Mesenchymal stem cell (in vitro differentiated cells and primary cell): Measurements from ENCODE around the gene TMEM50A.
"Not testable (repeated sequence)": the region's sequence is repeated elsewhere in the genome, so short reads cannot be mapped to it uniquely, and the experiment has no call there.

Experiments
- DNase-seq: peaks from one replicate; pipeline ENCODE4 v3.0.0-alpha.2; 2013
- H2AFZ ChIP-seq: one replicate; pipeline ENCODE4 v1.6.1; 2013; ENCODE audit warnings: low read depth, mild to moderate bottlenecking, control low read depth, inconsistent platforms, low read length, moderate library complexity
- H2AK5ac ChIP-seq: 2 replicates; pipeline ENCODE4 v1.6.1; 2013; ENCODE audit warnings: low read length, moderate library complexity, mild to moderate bottlenecking, inconsistent platforms; ENCODE audit not compliant: severe bottlenecking
- H2BK120ac ChIP-seq: one replicate; pipeline ENCODE4 v1.6.1; 2013; ENCODE audit warnings: low read depth, mild to moderate bottlenecking, inconsistent platforms, low read length, moderate library complexity
- H2BK12ac ChIP-seq, 2 experiments: one replicate each; pipeline ENCODE4 v1.6.1; 2013; ENCODE audit warnings: inconsistent platforms in 2 of 2, low read length in 2 of 2, mild to moderate bottlenecking in 2 of 2, moderate library complexity in 2 of 2, control low read depth in 1 of 2
- H2BK15ac ChIP-seq: one replicate; pipeline ENCODE4 v1.6.1; 2013; ENCODE audit warnings: mild to moderate bottlenecking, low read depth, inconsistent platforms; ENCODE audit not compliant: poor library complexity, severe bottlenecking
- H2BK5ac ChIP-seq: 2 replicates; pipeline ENCODE4 v1.6.1; 2013; ENCODE audit warnings: low read depth, mild to moderate bottlenecking, low read length, control low read depth, inconsistent platforms; ENCODE audit not compliant: poor library complexity, severe bottlenecking
- H3K14ac ChIP-seq, 2 experiments: one replicate each; pipeline ENCODE4 v1.6.1; 2013; ENCODE audit warnings: inconsistent platforms in 2 of 2, low read length in 2 of 2, control low read depth in 1 of 2, mild to moderate bottlenecking in 1 of 2, moderate library complexity in 1 of 2
- H3K18ac ChIP-seq, 2 experiments: one replicate each; pipeline ENCODE4 v1.6.1; 2013; ENCODE audit warnings: inconsistent platforms in 2 of 2, low read length in 2 of 2, control low read depth in 1 of 2, low read depth in 1 of 2, mild to moderate bottlenecking in 1 of 2
- H3K23ac ChIP-seq, 2 experiments: one replicate each; pipeline ENCODE4 v1.6.1; 2013; ENCODE audit warnings: inconsistent platforms in 2 of 2, low read length in 2 of 2, mild to moderate bottlenecking in 2 of 2, moderate library complexity in 2 of 2, control low read depth in 1 of 2
- H3K27ac ChIP-seq: 2 replicates; pipeline ENCODE4 v1.5.1; 2013; ENCODE audit warnings: mild to moderate bottlenecking, moderate library complexity, low read length, control low read depth, inconsistent platforms; ENCODE audit not compliant: poor library complexity, severe bottlenecking
- H3K27me3 ChIP-seq, 2 experiments: 2 replicates each; pipeline versions ENCODE4 v1.6.1 to v1.7.0; 2013; ENCODE audit warnings: low read length in 2 of 2, mild to moderate bottlenecking in 2 of 2, moderate library complexity in 2 of 2, control low read depth in 1 of 2, inconsistent platforms in 1 of 2; ENCODE audit not compliant: control insufficient read depth in 1 of 2, insufficient read depth in 1 of 2
- H3K36me3 ChIP-seq, 2 experiments: 2 replicates each; pipeline versions ENCODE4 v1.6.1 to v1.7.0; 2013; ENCODE audit warnings: low read length in 2 of 2, control low read depth in 1 of 2, inconsistent platforms in 1 of 2, low read depth in 1 of 2, mild to moderate bottlenecking in 1 of 2; ENCODE audit not compliant: insufficient read depth in 2 of 2, control insufficient read depth in 1 of 2
- H3K4ac ChIP-seq, 2 experiments: one replicate each; pipeline ENCODE4 v1.6.1; 2013; ENCODE audit warnings: inconsistent platforms in 2 of 2, low read length in 2 of 2, mild to moderate bottlenecking in 2 of 2, moderate library complexity in 2 of 2, control low read depth in 1 of 2, low read depth in 1 of 2
- H3K4me1 ChIP-seq: 2 replicates; pipeline ENCODE4 v1.6.1; 2013; ENCODE audit warnings: low read depth, low read length, control low read depth; ENCODE audit not compliant: control insufficient read depth, insufficient read depth
- H3K4me2 ChIP-seq: 2 replicates; pipeline ENCODE4 v1.6.1; 2013; ENCODE audit warnings: low read length, mild to moderate bottlenecking, inconsistent platforms; ENCODE audit not compliant: poor library complexity, severe bottlenecking
- H3K4me3 ChIP-seq, 2 experiments: 2 replicates each; pipeline versions ENCODE4 v1.5.1 to v1.7.0; 2013; ENCODE audit warnings: low read length in 2 of 2, mild to moderate bottlenecking in 2 of 2, control low read depth in 1 of 2, low read depth in 1 of 2; ENCODE audit not compliant: insufficient read depth in 1 of 2
- H3K79me1 ChIP-seq: replicated peaks from 2 replicates; pipeline ENCODE4 v1.6.1; 2013; ENCODE audit warnings: mild to moderate bottlenecking, control low read depth, low read length, inconsistent platforms; ENCODE audit not compliant: poor library complexity, severe bottlenecking
- H3K9ac ChIP-seq: 2 replicates; pipeline ENCODE4 v1.7.0; 2013; ENCODE audit warnings: mild to moderate bottlenecking, low read length, moderate library complexity
- H3K9me3 ChIP-seq: 2 replicates; pipeline ENCODE4 v1.7.0; 2013; ENCODE audit warnings: mild to moderate bottlenecking, low read length; ENCODE audit not compliant: control insufficient read depth
- H4K8ac ChIP-seq: one replicate; pipeline ENCODE4 v1.6.1; 2013; ENCODE audit warnings: inconsistent platforms, mild to moderate bottlenecking, low read length, moderate library complexity
- H4K91ac ChIP-seq: one replicate; pipeline ENCODE4 v1.6.1; 2013; ENCODE audit warnings: mild to moderate bottlenecking, low read length, inconsistent platforms
- WGBS: methylation state at CpG from one replicate; pipeline ENCODE4 v1.1.7; 2013; ENCODE audit warnings: mixed read lengths; 5-methylcytosine and 5-hydroxymethylcytosine counted together

The TMEM50A gene

GRCh38 chr1:25383875-25384274 is 45.7 kb downstream of the TMEM50A start:
- WGBS = no CpG with 5 or more reads among the region's 1 CpG
- not testable (repeated sequence) for H3K14ac ChIP-seq

GRCh38 chr1:25387096-25387495 is 49.0 kb downstream of the TMEM50A start:
- H3K79me1 ChIP-seq, H3K9ac ChIP-seq, H3K18ac ChIP-seq, H3K4me1 ChIP-seq, H3K4me3 ChIP-seq, H3K4ac ChIP-seq, H2BK120ac ChIP-seq, DNase-seq, H3K14ac ChIP-seq, H4K8ac ChIP-seq, H2BK12ac ChIP-seq, H3K27me3 ChIP-seq, H3K36me3 ChIP-seq, H3K23ac ChIP-seq, H2BK15ac ChIP-seq, H4K91ac ChIP-seq, H3K4me2 ChIP-seq, H2AK5ac ChIP-seq, H2BK5ac ChIP-seq, H3K27ac ChIP-seq, H3K9me3 ChIP-seq, H2AFZ ChIP-seq: not testable (repeated sequence)
- 93% methylated on average over 2 of the region's 4 CpGs for WGBS

More at GRCh38 chr1:25383875-25384274, 45.7 kb downstream of the TMEM50A start:
- H3K4me1 ChIP-seq, H3K9me3 ChIP-seq, H2BK5ac ChIP-seq, H2BK15ac ChIP-seq, H3K4me2 ChIP-seq, H2AK5ac ChIP-seq, DNase-seq, H3K9ac ChIP-seq, H2BK120ac ChIP-seq, H4K8ac ChIP-seq, H3K4ac ChIP-seq, H3K27ac ChIP-seq, H3K79me1 ChIP-seq, H2AFZ ChIP-seq, H3K27me3 ChIP-seq, H4K91ac ChIP-seq, H3K18ac ChIP-seq, H3K23ac ChIP-seq, H2BK12ac ChIP-seq, H3K4me3 ChIP-seq, H3K36me3 ChIP-seq: not testable (repeated sequence)

GRCh38 chr1:25388691-25389090 is 50.6 kb downstream of the TMEM50A start:
- not testable (repeated sequence) for H4K91ac ChIP-seq, H3K36me3 ChIP-seq, H3K4me2 ChIP-seq, H3K9me3 ChIP-seq, H3K4ac ChIP-seq, H2AK5ac ChIP-seq, H2AFZ ChIP-seq, H3K27ac ChIP-seq, H2BK12ac ChIP-seq, H3K4me1 ChIP-seq, H3K27me3 ChIP-seq, H3K18ac ChIP-seq, H3K4me3 ChIP-seq, H3K9ac ChIP-seq, H3K79me1 ChIP-seq, H4K8ac ChIP-seq, H2BK15ac ChIP-seq, H3K23ac ChIP-seq, DNase-seq, H2BK120ac ChIP-seq, H2BK5ac ChIP-seq, H3K14ac ChIP-seq
- WGBS = 93% methylated on average over 3 of the region's 9 CpGs

- H3K4me3 ChIP-seq, H2AFZ ChIP-seq, H2BK120ac ChIP-seq, H3K9me3 ChIP-seq, H2BK15ac ChIP-seq, H2BK12ac ChIP-seq, H2BK5ac ChIP-seq, H3K23ac ChIP-seq, H3K79me1 ChIP-seq, H3K14ac ChIP-seq, DNase-seq, H2AK5ac ChIP-seq, H3K18ac ChIP-seq, H3K9ac ChIP-seq, H4K8ac ChIP-seq, H3K36me3 ChIP-seq, H3K27me3 ChIP-seq, H3K4me1 ChIP-seq, H4K91ac ChIP-seq, H3K27ac ChIP-seq, H3K4me2 ChIP-seq, H3K4ac ChIP-seq: not testable (repeated sequence)
- 77% methylated on average over 3 of the region's 3 CpGs for WGBS
Measured at GRCh38 chr1:25389721-25390120, 51.6 kb downstream of the TMEM50A start.
